ENCODE data around the gene DLX2. TPM values are rescaled to one million over a fixed set of nuclear protein-coding genes. Genes with fewer than 3 reads are reported as not detected.

DLX2 gene
- not detected in 2 replicates for total RNA-seq

DNA sequence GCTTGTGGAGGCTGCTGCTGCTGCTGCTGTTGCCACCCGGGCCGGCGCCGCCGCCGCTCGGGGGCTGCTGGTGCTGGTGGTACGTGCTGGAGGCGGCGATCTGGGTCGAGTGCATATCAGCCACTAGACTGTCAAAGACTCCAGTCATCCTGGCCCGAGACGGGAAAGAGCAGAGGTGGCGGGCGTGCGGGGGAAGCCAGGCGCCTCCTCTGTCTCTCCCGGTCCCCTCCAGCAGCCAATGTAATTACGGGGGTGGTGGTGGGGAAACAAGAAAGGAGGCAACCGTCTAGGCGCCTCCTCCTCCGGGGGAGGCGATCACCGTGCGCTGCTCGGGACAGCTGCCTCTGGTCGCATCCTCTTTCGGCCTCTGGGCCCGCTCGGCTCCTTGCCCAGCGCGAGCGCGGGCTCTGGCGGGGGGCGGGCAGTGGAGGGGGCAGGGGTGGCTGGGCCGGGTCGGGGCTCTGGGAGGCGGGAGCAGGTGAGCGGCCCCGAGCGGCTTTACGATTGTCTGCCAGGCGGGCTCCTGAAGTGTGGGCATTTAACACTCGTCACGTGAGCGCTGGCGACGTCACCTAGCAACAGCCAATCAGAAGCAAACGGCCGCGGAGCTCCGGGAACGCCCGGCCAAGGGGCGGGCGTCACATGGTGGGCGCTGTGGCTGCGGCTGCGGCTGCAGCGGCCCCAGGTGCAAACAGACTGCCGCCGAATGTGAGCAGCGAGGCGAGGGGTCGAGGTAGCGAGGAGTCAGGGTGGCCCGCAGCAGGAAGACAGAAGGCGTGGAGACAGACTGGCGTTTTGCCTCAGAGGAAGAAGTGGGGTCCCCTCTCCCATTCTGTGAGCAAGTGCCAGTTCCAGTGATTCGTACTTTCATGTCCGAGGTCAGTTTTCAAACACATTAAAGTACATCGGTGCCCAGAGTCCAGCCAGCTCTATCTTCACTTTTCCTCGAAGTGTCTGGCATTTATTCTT, at the start of gene DLX2:
TSS of gene DLX2 (minus strand) at position 510 of the 969 bp plus-strand sequence. CDS start at position 148, 362 bp downstream.

DNA sequence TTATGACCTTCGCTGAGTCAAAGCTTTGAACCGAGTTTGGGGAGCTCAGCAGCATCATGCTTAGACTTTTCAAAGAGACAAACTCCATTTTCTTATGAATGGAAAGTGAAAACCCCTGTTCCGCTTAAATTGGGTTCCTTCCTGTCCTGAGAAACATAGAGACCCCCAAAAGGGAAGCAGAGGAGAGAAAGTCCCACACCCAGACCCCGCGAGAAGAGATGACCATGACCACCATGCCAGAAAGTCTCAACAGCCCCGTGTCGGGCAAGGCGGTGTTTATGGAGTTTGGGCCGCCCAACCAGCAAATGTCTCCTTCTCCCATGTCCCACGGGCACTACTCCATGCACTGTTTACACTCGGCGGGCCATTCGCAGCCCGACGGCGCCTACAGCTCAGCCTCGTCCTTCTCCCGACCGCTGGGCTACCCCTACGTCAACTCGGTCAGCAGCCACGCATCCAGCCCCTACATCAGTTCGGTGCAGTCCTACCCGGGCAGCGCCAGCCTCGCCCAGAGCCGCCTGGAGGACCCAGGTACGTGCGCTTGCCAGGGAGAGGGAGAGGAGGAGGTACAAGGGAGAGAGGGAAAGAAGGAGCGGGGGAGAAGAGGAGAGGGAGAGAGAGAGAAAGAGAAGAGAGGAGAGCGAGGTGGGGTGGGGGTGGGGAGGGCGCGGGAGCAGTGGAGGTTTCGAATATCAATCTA, 17.1 kb downstream of the DLX2 start, which contains the start of gene DLX1:
TSS of gene DLX1 (plus strand) at position 48 of the 700 bp plus-strand sequence. CDS start at position 219, 171 bp downstream.

Other genes starting within 250 kb of the DLX2 start
- gene SLC25A12, start 208.7 kb downstream of the DLX2 start, total RNA-seq, result 13.1 and 13.2 TPM in 2 replicates
- gene HAT1, start 180.4 kb downstream of the DLX2 start, total RNA-seq, result 29.8 and 39.5 TPM in 2 replicates
- 3.1 and 3.7 TPM in 2 replicates for gene METAP1D, start 102.9 kb downstream of the DLX2 start, total RNA-seq
- under 0.01 TPM in 2 replicates for gene DLX1, start 17.4 kb downstream of the DLX2 start, total RNA-seq